ENCODE results near the gene DCP2. TPM values are rescaled to one million over a fixed set of nuclear protein-coding genes. Genes with fewer than 3 reads are reported as not detected.

Gene DCP2
- polyA plus RNA-seq, 1 experiment = 18.4 TPM

DNA sequence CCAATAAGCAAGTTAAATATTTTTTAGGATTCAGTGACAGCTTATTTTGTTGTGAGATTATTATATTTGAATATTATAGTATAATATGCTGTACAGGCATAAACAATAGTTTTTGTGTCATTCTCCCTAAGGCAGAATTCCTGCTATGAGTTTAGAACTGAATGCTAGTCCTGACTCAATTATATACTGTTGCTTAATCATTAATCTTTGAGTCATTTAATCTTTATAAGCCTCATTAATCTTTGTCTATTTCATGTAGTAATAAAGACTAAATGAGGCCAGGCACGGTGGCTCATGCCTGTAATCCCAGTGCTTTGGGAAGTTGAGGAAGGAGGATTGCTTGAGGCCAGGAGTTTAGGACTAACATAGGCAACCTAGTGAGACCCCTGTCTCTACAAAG, 3.6 kb upstream of the DCP2 start:
- DNase-seq (ENCODE audit: low read depth, low spot score) = no peak
- peaks cover 5% of the 10 kb centered on the region; the same call in 1 of the 2 replicates for H3K9me3 ChIP-seq (ENCODE audit: control insufficient read depth, insufficient read depth, low read length)
- no peak overlapping the region for H3K27ac ChIP-seq (ENCODE audit: low read depth, low read length)
- TF ChIP-seq, protein P1, sequence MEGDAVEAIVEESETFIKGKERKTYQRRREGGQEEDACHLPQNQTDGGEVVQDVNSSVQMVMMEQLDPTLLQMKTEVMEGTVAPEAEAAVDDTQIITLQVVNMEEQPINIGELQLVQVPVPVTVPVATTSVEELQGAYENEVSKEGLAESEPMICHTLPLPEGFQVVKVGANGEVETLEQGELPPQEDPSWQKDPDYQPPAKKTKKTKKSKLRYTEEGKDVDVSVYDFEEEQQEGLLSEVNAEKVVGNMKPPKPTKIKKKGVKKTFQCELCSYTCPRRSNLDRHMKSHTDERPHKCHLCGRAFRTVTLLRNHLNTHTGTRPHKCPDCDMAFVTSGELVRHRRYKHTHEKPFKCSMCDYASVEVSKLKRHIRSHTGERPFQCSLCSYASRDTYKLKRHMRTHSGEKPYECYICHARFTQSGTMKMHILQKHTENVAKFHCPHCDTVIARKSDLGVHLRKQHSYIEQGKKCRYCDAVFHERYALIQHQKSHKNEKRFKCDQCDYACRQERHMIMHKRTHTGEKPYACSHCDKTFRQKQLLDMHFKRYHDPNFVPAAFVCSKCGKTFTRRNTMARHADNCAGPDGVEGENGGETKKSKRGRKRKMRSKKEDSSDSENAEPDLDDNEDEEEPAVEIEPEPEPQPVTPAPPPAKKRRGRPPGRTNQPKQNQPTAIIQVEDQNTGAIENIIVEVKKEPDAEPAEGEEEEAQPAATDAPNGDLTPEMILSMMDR (IDR thresholded peaks at IDR 0.05; ENCODE audit: low read depth, low read length) = no peak
- CTCF ChIA-PET = interaction anchor here (0.8 kb wide), 1 partner anchor 23 kb away, joined by 4 read pairs; no protein-coding TSS in a partner anchor
- H3K27me3 ChIP-seq (ENCODE audit: control insufficient read depth, insufficient read depth, low read length) = no peaks in the 10 kb centered on the region
- no peak overlapping the region for H3K4me3 ChIP-seq (ENCODE audit: low read depth, low read length)
- POLR2A ChIA-PET = no interaction called here

- Histone ChIP-seq H3K9me3 (ENCODE audit: control insufficient read depth, insufficient read depth, low read length) (peaks cover 5% of the 10 kb centered on the region; the same call in 1 of the 2 replicates), H3K27me3 (ENCODE audit: control insufficient read depth, insufficient read depth, low read length) (no peaks in the 10 kb centered on the region), H3K4me3 (ENCODE audit: low read depth, low read length) (no peak overlapping the region), H3K27ac (ENCODE audit: low read depth, low read length) (no peak overlapping the region)
- DNase-seq (ENCODE audit: low read depth, low spot score) = no peak
- TF ChIP-seq, protein P1 (IDR thresholded peaks at IDR 0.05; ENCODE audit: low read depth, low read length) = no peak
- ChIA-PET POLR2A (no interaction called here), CTCF (interaction anchor here (0.8 kb wide), 1 partner anchor 22 kb away, joined by 4 read pairs; no protein-coding TSS in a partner anchor)
These were observed 2.7 kb upstream of the DCP2 start for GRCh38 chr5:112973904-112974303.

DNA sequence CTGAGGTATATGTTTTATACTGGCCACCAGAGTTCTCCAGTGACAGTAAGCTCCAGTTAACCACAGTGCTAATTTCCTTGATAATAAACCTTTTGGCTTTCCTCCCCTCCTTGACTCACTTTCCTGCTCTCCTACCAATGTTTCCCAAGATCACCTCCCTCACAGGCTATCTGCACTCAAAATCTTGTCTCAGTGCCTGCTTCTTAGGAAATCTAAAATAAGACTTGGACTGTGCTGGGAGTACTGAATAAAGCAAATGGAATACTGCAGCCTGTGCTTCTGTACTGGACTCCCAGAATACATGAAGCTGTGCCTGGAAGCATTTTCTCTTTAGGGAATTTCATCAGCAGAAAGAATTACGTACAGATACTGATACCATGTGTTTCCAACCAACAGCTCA, 1.7 kb upstream of the DCP2 start:
- Histone ChIP-seq H3K27me3 (ENCODE audit: control insufficient read depth, insufficient read depth, low read length) (no peaks in the 10 kb centered on the region), H3K9me3 (ENCODE audit: control insufficient read depth, insufficient read depth, low read length) (peaks cover 5% of the 10 kb centered on the region; the same call in 1 of the 2 replicates), H3K4me3 (ENCODE audit: low read depth, low read length) (no peak overlapping the region), H3K27ac (ENCODE audit: low read depth, low read length) (no peak overlapping the region)
- ChIA-PET CTCF (interaction anchor here (2.3 kb wide), 1 partner anchor 10 kb away, joined by 9 read pairs; no protein-coding TSS in a partner anchor), POLR2A (no interaction called here)
- DNase-seq (ENCODE audit: low read depth, low spot score) = no peak
- TF ChIP-seq, protein P1 (IDR thresholded peaks at IDR 0.05; ENCODE audit: low read depth, low read length) = no peak

GRCh38 chr5:112975721-112976431, 722 bp upstream of the DCP2 start:
- H3K27ac ChIP-seq (ENCODE audit: low read depth, low read length) = peak overlapping the region; percentile 48
- H3K4me3 ChIP-seq (ENCODE audit: low read depth, low read length) = peak overlapping the region; percentile 69
- TF ChIP-seq, protein P1 (IDR thresholded peaks at IDR 0.05; ENCODE audit: low read depth, low read length) = no peak
- no peaks in the 10 kb centered on the region for H3K27me3 ChIP-seq (ENCODE audit: control insufficient read depth, insufficient read depth, low read length)
- DNase-seq (ENCODE audit: low read depth, low spot score) = no peak
- ChIA-PET POLR2A (interaction anchor here (0.6 to 1.4 kb wide), 10 partner anchors 12 to 537 kb away, joined by 3 to 12 read pairs (median 4); partner anchors contain the start of genes MCC, REEP5, SRP19 and YTHDC2), CTCF (interaction anchor here (1.0 to 2.3 kb wide), 8 partner anchors 9 to 535 kb away, joined by 3 to 10 read pairs (median 4); no protein-coding TSS in a partner anchor)
- H3K9me3 ChIP-seq (ENCODE audit: control insufficient read depth, insufficient read depth, low read length) = peaks cover 5% of the 10 kb centered on the region; the same call in 1 of the 2 replicates

GRCh38 chr5:112977440-112977861, 853 bp downstream of the DCP2 start:
- DNase-seq (ENCODE audit: low read depth, low spot score) = no peak
- TF ChIP-seq, protein P1 (IDR thresholded peaks at IDR 0.05; ENCODE audit: low read depth, low read length) = no peak
- CTCF ChIA-PET = no interaction called here
- Histone ChIP-seq H3K27me3 (ENCODE audit: control insufficient read depth, insufficient read depth, low read length) (no peaks in the 10 kb centered on the region), H3K27ac (ENCODE audit: low read depth, low read length) (peak overlapping the region; percentile 94), H3K9me3 (ENCODE audit: control insufficient read depth, insufficient read depth, low read length) (peaks cover 5% of the 10 kb centered on the region; the same call in 1 of the 2 replicates), H3K4me3 (ENCODE audit: low read depth, low read length) (peak overlapping the region; percentile 95)
- POLR2A ChIA-PET = no interaction called here

Measured in AG04450 (cell line).